Spleen (tissue), 7 donors: ENCODE data around the gene ADGRV1.

Source experiments
- CTCF ChIP-seq, 11 experiments: fragments of 200-600 bp in 7 of 11; fragments of 450-650 bp in 4 of 11; sonication (generic) in 4 of 11; IDR thresholded peaks in 8 of 11; conservative IDR thresholded peaks in 3 of 11; 1 replicate in 7 of 11; 2 replicates in 4 of 11; pipeline versions ENCODE4 v1.4.0 to v1.8.0; 2016 to 2021; ENCODE audit warnings: antibody characterized with exemption in 11 of 11, inconsistent platforms in 4 of 11, mild to moderate bottlenecking in 1 of 11
- POLR2AphosphoS5 ChIP-seq, 3 donors: sonication (generic); formaldehyde crosslinking; IDR thresholded peaks; one replicate each; pipeline ENCODE4 v1.5.1; 2017; ENCODE audit warnings: antibody characterized with exemption in 3 of 3
- donor health status: DM: no; HTN: no; CAD: no; lungs with moderate emphysema.
- donor health status: DM: no; HTN: no; CAD: no.
- donor health status: DM: no; HTN: no; CAD: no.

GRCh38 chr5:91130759-91131158 lies 572.2 kb downstream of the ADGRV1 start:
- TF ChIP-seq CTCF (IDR thresholded peaks at IDR 0.05 in 8 of 11, conservative IDR thresholded peaks at IDR 0.05 in 3 of 11) (no peak), POLR2AphosphoS5 (IDR thresholded peaks at IDR 0.05) (no peak)
